GM18520 (cell line): Measurements from ENCODE around the gene BCAS2.

Experiments
- ATAC-seq: cut with Tn5 transposase; IDR thresholded peaks from one replicate; pipeline ENCODE4 v1.9.1; 2021; ENCODE audit not compliant: unreplicated experiment

BCAS2 gene

DNA sequence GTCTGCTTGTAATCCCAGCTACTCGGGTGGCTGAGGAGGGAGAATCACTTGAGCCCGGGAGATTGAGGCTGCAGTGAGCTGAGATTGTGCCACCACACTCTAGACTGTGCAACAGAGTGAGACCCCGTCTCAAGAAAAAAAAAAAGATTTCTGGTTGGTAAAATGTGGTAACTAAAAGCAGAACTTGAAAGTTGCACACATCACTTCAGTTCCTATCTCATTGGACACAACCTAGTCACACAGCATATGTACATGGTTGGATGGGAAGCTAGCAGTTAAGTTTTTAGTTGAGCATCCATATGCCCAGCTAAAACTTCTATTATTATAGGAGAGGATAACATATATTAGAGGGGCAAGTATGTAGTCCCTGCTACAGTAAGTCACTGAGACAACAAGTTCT, 22.1 kb downstream of the BCAS2 start:
- ATAC-seq: no peak

DNA sequence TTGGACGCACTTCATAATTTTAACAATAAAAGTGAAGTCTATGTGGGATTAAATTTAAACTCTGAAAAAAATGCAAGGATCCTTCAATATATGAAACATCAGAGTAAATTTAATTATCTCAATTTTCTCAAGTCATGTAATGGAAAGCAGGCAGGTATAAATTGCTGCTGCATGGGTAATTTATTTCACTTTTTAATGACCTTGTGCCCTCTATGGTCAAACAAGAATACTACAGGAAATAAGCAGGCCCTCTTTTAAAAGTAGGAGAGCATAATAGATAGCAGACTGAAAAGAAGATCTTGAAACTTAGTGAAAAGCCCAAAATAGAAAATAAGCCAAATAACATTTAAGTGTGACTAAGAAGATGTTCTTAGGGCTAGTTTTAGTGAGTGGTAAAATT, 22.9 kb downstream of the BCAS2 start:
- no peak for ATAC-seq

GRCh38 chr1:114554577-114554976, 26.8 kb downstream of the BCAS2 start:
- ATAC-seq: no peak

- ATAC-seq: no peak
Measured at GRCh38 chr1:114552106-114552639, 29.2 kb downstream of the BCAS2 start.

DNA sequence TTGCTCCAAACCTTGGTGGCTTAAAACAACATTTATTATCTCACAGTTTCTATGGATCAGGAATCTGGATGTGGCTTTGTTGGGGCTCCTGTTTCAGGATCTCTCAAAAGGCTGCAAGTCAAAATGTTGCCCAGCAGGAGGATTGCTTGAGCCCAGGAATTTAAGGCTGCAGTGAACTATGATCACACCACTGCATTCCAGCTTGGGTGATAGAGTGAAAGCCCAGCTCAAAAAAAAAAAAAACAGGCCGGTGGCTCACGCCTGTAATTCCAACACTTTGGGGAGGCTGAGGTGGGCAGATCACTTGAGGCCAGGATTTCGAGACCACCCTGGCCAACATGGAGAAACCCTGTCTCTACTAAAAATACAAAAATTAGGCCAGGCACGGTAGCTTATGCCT, 30.0 kb downstream of the BCAS2 start:
- ATAC-seq: no peak

DNA sequence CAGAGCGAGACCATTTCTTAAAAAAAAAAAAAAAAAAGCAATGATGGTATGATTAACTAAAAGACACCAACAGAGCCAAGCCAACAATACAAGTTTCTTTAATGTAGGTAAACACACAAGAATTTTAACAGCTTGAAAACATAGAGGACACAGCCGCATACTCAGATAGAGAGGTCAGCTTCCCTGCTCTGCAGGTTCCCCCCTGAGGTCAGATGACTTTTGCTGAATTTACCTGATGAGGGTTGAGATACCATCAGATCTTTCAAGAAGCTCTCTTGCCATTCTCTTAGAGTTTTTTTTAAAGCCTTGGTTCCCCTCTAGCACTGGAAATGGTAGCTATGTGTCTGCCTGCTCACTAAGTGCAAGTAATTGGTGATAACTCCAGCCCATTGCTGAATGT, 31.1 kb downstream of the BCAS2 start:
- no peak for ATAC-seq

GRCh38 chr1:114549137-114549536, 32.3 kb downstream of the BCAS2 start:
- no peak for ATAC-seq

- ATAC-seq: no peak
Measured at GRCh38 chr1:114547076-114547475, 34.3 kb downstream of the BCAS2 start.

- no peak for ATAC-seq
Measured at GRCh38 chr1:114545796-114546195, 35.6 kb downstream of the BCAS2 start.

DNA sequence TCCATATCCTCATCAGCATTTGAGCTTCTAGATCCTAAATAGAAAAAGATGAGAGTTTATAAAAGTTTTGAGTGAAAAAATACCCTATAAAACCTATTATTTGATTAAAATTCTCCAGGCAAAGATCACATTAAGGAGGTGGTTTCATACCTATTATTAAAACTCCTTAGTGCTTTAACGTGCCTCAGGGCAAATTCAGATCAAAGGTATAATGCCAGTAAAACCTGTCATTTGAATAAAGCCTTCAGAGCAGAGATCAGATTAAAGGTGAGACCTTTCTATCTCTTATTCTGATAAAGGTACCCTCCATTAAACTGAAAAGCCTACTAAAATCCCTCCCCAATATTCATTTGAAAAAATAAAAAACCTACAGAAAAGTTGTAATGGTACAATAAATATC, 36.1 kb downstream of the BCAS2 start:
- ATAC-seq: no peak

GRCh38 chr1:114540821-114541220, 40.6 kb downstream of the BCAS2 start:
- no peak for ATAC-seq

DNA sequence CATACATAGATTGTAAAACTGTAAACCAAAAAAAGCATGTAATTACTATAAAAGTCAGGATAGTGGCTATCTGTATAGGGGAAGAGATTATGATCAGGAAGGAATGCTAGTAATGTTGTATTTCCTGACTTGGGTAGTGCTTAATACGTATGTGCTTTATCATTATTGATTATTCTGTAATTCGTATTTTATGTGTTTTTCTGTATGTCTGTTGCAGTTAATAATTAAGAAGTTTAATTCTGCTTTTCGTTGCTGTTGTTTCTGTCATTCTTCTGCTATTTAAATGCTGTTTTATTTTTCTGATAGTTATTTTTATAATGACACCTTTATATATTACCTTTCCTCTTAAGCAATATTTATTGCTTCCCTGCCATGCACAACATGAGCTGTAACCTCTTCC, 41.1 kb downstream of the BCAS2 start:
- no peak for ATAC-seq

DNA sequence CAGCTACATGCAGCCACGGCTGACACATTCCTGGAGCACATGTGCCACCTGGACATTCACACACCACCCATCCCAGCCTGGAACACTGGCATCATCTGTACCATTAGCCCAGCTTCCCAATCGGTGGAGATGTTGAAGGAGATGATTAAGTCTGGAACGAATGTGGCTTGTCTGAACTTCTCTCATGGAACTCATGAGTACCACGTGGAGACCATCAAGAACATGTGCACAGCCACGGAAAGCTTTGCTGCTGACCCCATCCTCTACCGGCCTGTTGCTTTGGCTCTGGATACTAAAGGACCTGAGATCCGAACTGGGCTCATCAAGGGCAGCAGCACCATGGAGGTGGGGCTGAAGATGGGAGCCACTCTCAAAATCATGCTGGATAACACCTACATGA, 45.4 kb downstream of the BCAS2 start:
- no peak for ATAC-seq

DNA sequence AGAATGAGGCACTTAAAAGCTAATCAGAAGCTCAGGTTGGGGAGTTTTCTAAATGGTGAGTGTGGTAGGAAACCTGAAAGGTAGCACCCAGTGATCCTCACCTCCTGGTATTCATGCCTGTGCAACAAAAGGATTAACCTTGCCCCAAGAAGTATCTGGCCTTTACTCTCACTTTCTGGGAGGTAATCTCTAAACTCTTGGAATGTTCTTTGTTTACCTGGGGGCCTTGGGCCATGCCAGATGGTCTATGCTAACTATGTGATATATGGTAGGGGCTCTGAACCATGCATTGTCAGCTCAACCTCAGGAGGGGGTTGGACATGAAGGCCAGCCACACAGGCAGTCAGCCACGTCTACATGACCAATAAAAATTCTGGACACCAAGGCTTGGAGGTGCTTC, 46.0 kb downstream of the BCAS2 start:
- no peak for ATAC-seq

DNA sequence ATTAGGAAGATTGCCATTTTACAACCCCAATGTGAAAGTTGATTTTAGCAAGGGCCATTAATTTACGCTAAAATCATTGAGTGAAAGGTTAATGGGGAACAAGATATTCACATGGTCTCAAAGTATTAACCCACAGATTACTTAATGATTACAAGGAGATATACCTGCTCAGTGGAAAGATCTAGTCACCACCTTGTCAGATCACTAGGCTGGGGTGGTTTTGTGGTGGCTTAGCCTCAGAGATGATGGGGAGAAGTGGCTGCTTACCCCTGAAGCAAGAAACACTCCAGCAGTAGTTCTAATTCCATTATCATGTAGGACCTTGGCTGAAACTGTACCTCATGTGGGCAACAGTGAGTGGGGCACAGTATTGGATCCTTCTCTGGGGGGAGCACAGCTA, 50.3 kb downstream of the BCAS2 start:
- no peak for ATAC-seq

DNA sequence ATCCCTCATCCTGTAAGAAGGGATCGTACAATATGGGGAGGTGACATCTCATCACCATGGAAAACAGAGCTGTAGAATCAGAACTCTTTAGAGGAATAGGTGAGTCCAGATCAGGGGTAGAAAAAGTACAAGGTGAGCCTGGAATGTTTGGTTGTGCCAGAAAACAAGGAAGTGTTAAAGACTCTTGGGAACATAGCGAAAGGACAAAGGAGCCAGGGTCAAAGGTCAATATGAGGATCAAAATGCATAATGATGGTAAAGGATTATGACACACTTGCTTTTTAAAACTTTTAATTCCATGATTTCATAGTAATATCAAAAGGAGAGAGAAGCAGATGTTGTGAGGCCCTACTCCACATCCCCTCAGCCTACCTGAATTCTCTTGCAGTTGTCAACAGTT, 51.2 kb downstream of the BCAS2 start:
- no peak for ATAC-seq

GRCh38 chr1:114524944-114525343, 56.5 kb downstream of the BCAS2 start:
- ATAC-seq: no peak

DNA sequence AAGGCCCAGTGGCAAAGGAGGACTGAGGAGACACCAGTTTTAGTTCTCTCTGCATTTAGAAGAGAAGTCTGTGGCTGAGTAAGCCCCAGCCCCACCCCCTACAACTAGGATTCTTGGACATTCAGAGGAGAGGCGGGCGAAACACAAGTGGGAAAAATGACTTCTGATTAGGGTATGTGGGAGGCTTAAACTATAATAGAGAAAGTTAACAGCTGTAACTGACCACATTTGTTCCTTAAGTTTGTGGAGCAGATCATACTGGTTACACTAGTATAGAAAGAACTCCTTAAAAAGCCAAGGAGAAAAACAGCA, 59.2 kb downstream of the BCAS2 start:
- no peak for ATAC-seq

DNA sequence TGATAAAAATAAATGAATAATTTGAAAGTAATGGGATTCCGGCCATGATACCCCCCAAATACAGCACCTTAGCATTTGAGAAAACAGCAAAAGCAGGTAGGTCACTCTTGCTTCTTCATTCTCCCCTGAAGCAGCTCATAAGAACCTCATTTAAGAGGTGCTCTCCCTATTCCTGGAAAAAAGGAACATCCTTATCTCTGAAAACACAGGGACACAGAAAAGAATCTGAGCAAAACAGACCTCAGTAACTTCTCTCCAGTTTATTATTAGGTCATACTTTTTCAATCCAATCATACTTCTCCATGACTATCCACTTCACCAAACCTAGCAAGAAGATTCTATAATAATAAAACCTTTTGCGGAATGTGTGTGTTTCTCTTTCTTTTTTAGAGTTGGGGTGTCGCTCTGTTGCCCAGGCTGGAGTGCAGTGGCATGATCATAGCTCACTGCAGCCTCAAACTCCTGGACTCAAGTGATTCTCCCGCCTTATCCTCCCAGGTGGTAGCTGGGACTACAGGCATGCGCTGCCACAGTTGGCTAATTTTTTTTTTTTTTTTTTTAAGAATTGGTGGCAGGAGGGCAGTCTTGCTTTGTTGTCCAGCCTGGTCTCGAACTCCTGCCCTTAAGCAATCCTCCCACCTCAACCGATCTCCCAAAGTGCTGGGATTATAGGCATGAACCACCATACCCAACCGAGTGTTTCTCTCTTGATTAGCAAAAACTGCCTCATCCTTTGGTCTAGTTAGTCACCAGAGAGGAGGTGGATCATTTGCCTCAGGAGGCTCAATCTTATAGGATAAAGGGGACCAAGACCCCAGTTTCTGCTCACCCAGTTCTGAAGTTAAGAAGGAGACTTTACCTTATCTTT, 59.8 kb downstream of the BCAS2 start:
- ATAC-seq: no peak
